HuH-7.5 (cell line): ENCODE data around the gene SERPINB6.
"Not testable (repeated sequence)": the region's sequence is repeated elsewhere in the genome, so short reads cannot be mapped to it uniquely, and the experiment has no call there.

Experiments
- DNase-seq: peaks from one replicate; pipeline ENCODE4 v3.0.0; 2011; ENCODE audit warnings: low spot score

SERPINB6 gene

GRCh38 chr6:2971420-2972218 lies at the start of gene SERPINB6:
Gene SERPINB6, minus strand, starts transcription at chr6:2971567. Its CDS starts 12,235 bp downstream, at chr6:2959332.
- DNase-seq, result peak; percentile 35

DNA sequence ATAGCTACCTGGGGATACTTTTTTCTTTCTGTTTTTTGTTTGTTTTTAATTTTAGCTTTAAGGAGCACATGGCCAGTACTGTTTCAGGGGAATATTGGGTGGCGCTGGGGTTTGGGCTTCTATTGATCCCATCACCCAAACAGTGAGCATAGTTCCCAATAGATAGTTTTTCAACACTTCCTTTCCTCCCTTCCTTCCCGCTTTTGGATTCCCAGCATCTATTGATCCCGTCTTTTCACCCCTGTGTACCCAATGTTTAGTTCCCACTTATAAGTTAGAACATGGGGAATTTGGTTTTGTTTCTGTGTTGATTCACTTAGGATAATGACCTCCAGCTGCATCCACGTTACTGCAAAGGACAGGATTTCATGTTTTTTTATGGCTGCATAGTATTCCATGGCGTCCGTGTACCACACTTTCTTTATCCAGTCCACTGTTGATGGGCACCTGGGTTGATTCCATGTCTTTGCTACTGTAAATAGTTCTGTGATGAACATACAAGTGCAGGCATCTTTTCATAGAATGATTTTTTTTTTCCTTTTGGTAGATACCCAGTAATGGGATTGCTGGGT lies 48.5 kb upstream of the SERPINB6 start:
- no peak for DNase-seq

DNA sequence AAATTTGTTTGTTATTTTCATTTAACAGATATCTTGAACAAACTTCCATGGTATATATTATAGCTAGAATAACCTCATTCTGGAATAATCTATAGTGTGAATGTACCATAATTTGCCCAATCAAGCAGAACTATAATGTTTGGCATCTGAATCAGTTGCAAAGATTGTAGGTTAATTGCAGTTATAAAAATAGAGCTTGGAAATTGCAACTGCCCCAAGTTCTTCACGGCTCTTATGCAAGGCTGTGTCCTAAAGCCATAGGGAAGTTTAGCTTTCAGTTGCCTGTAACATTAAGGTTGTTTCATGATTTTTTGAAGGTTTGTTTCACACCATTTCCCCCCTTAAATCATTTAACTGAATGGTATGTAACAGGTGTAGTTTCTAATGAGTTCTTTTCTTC lies 47.7 kb upstream of the SERPINB6 start:
- DNase-seq, result no peak

- no peak for DNase-seq
Observed at GRCh38 chr6:3017304-3017703, 45.9 kb upstream of the SERPINB6 start.

- no peak for DNase-seq
Observed at GRCh38 chr6:3016473-3017280, 45.3 kb upstream of the SERPINB6 start.

- DNase-seq, result no peak
Observed at GRCh38 chr6:3015144-3015543, 43.8 kb upstream of the SERPINB6 start.

GRCh38 chr6:3014675-3015066 lies 43.3 kb upstream of the SERPINB6 start:
- DNase-seq, result no peak

DNA sequence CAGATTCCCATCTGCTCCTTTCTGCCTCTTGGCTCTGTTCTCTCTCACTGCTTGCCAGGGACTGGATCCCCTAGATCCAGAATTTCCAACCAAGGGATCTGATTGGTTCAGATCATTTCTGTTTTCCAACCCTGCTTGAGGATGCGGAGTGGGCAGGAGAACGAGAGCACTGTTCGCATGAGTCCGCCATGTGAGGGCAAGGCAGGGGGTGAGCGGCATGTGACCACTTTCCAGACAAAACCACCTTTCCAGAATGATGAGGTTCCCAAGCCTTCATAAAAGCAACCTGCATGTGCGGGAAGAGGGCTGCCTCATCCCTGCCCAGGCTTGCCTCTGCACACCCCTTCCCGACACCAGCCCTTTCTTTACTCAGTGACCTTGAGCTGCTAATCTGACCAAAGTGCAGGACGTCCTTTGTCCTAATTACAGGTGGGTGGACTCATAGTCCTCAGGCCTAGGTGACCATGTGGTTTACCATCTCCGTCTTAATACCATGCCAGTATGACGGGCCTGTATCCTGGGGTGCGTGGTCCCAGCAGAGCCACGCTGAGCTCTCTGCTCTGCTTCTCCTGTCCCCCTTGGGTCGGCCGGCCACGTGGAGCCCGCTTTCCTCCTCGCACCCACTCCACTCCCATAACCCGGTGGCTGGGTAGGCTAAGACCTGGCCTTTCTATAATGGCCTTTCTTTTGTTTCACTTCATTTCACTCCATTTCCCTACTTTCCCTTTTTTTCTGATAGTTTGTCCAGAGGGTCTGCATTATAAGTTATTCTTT lies 42.7 kb upstream of the SERPINB6 start:
- no peak for DNase-seq

- no peak for DNase-seq
Observed at GRCh38 chr6:3013486-3013885, 42.1 kb upstream of the SERPINB6 start.

DNA sequence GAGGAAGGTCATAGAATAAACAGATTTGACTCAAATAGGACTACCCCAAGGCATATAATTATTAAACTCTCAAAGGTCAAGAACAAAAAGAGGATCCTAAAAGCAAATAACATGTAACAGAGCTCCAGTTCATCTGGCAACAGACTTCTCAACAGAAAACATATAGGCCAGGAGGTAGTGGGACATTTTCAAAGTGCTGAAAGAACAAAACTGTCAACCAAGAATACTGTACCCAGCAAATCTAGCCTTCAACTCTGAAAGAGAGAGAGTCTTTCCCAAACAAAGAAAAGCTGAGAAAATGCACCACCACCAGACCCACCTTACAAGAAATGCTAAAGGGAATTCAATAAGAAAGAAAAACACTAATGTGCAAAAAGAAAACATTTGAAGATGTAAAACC lies 40.2 kb upstream of the SERPINB6 start:
- no peak for DNase-seq

- no peak for DNase-seq
Observed at GRCh38 chr6:3011158-3011557, 39.8 kb upstream of the SERPINB6 start.

GRCh38 chr6:3009930-3010329 lies 38.6 kb upstream of the SERPINB6 start:
- DNase-seq, result no peak

- not testable (repeated sequence) for DNase-seq
Observed at GRCh38 chr6:3008712-3009265, 37.4 kb upstream of the SERPINB6 start.

GRCh38 chr6:3007571-3007970 lies 36.2 kb upstream of the SERPINB6 start:
- DNase-seq, result no peak

GRCh38 chr6:3006476-3006875 lies 35.1 kb upstream of the SERPINB6 start:
- DNase-seq, result no peak

GRCh38 chr6:3005874-3006273 lies 34.5 kb upstream of the SERPINB6 start:
- no peak for DNase-seq

- DNase-seq, result no peak
Observed at GRCh38 chr6:3005077-3005476, 33.7 kb upstream of the SERPINB6 start.

DNA sequence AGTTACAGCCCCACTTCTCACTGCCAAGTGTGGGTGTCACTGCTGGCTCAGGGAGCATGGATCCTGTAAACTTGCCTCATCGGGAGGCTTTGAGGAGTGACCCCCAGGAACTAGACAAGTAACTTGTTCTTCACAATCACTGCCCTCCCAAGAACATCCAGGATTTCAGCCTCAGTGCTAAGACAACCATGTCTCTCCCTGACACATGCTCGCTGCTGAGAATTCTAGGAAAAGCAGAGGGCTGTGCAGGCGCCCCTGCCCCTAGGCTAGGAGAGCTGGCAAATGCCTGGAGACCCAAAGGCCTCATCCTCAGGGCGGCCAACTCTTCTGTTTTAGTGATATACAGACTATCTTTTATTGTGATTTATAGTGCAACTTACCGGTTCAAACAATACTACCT lies 31.9 kb upstream of the SERPINB6 start:
- DNase-seq, result not testable (repeated sequence)

DNA sequence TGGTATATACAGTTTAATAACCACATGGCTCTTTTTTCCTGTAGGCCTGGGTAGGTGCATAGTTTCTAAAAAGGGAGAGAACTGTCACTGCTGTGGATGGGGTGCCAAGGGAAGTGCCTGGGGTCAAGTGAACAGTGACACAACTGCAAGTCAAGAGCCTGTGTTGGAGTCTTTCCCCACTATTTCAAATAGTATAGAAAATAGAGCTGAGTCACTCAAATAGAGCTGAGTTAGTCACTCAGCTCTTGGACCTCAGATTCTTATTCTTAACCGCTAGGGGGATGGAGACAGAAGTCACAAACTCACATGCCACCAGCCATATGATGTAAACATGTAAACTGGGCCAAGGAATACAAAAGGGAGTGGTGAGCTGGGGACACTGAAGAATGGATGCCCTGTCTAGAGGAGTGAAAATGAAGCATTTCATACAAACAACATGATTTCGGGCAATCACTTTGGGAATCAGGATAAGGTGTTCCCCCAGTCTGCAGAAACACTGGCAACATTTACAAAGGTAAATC lies 30.5 kb upstream of the SERPINB6 start:
- peak; percentile 44 for DNase-seq

DNA sequence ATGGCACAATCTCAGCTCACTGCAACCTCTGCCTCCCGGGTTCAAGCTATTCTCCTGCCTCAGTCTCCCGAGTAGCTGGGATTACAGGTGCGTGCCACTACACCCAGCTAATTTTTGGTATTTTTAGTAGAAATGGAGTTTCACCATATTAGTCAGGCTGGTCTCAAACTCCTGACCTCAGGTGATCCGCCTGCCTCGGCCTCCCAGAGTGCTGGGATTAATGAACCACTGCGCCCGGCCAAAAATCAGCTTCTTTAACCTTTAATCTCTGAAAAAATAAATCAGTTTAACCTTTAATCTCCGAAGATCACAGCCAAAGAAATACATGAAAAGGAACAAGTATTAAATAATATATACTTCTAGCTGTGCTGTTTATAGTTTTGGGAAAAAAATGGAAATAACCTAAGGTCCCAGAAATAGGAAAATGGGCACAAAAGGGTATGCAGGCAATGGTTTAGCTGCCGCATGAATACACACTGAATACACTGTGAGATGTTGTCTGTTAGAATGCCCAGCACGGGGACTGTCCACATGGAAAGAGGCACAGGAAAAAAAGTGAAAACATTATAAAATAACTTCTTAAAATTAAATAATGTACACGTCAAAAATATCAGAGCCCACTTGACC lies 29.9 kb upstream of the SERPINB6 start:
- no peak for DNase-seq
